ENCODE results near the gene MLNR. TPM values are rescaled to one million over a fixed set of nuclear protein-coding genes. Genes with fewer than 3 reads are reported as not detected.

MLNR gene
- total RNA-seq, 1 experiment from 2014 or later: not detected

DNA sequence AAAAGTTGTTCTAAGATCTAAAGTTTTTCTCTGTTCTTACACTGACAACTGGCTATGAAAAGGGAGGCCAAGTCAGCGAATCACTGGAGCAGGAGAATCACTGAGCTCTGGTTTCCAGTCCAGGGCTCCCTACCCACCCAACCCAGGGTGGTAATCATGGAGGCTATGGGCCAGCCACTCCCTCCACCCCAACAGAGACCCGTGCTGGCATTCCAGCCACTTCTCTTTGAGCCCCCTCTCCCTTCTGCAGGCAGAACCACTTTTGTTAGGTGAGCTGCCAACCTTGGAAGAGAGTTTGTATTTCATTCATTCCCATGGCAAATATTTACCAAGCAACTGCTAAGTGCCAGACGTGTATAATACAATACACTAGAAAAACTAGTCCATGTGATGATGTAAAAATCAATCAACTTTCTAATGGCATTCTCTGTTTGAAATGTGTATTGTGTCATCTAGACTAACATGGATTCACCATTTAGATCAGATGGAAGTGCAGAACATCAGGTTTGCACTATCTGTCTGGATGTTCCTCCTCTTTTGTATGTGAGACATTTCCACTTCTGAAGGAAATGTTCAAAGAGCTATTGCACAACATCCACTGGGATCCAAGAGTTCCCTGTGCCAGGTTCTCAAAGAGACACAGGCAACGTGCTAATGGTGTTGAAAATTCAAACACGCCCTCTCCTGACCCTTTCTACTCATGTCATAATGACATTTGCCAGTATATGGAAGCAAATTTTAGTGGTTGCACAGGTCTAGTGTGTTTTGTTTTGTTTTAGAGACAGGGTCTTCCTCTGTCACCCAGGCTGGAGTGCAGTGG, 5.3 kb downstream of the MLNR start:
- no peak for DNase-seq (ENCODE audit: extremely low read depth, low read depth)

DNA sequence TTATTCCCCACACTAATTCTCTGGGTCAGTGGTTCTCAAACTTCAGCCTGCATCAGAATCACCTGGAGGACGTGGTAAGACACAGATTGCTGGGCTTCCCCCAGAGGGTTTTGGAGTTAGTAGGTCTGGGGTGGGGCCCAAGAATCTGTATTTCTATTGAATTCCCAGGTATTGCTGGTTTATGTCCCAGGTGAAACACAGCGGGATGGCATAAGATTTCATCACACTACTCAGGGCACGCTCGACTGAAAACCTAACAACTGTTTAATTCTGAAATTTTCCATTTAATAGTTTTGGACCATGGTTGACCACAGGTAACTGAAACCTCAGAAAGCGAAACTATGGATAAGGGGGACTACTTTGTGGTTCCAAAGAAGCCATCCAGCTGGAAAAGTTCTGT, 6.5 kb downstream of the MLNR start:
- DNase-seq (ENCODE audit: extremely low read depth, low read depth): no peak

DNA sequence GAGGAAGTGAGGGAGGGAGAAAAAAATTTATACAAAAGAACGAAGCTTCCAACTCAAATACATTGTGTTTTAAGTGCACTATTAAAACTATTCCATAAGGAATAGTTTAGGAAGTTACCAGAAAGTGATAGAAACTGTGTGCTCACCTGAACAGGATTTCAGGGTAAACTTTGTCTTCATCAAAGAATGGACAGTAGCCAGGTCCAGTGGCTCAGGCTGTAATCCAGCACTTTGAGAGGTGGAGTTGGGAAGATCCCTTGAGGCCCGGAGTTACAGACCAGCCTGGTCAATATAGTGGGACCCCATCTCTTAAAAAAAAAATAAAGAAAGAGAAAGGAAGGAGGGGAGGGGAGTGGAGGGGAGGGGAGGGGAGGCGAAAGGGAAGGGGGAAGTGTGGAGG, 14.6 kb downstream of the MLNR start:
- DNase-seq (ENCODE audit: extremely low read depth, low read depth): no peak

DNA sequence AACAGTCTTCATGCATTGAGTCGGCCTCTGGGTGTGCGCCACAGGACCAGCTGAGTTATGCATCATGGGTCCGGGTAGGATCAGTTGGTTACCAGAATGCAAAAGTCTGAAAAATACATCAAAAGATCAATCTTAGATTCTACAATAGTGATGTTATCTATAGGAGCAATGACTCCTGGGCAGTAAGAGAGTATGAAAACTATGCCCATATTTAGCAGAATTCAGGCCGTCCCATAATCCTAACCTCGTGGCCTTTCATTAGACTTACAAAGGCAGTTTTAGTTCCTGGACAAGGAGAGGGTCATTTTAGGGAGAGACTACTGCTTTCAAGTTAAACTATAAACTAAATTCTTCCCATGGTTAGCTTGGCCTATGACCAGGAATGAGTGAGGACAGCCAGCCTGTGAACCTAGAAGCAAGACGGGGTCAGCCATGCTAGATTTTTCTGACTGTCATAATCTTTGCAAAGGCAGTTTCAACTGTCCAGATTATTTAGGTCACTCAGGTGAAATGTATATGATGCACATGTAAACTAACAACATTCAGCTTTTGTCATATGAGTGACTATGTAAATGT, 15.8 kb downstream of the MLNR start:
- no peak for DNase-seq (ENCODE audit: extremely low read depth, low read depth)

DNA sequence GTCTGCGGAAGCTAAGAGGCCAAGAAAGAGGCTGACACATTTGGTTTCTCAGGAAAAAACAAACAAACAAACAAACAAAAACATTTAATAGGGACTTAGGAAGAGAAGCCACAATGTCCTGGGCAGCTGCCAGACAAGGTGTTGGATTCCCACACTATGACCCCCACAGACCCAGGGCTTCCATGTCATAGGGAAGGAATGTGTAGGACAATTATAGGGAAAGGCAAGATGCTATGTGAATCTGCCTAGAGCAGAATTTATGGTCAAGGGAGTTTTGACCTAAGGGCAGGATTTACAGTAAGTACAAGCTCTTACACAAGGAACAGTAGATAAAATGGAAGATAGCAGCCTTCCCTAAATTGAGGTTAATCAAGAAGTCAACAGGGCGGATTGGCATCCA, 18.5 kb downstream of the MLNR start:
- no peak for DNase-seq (ENCODE audit: extremely low read depth, low read depth)

DNA sequence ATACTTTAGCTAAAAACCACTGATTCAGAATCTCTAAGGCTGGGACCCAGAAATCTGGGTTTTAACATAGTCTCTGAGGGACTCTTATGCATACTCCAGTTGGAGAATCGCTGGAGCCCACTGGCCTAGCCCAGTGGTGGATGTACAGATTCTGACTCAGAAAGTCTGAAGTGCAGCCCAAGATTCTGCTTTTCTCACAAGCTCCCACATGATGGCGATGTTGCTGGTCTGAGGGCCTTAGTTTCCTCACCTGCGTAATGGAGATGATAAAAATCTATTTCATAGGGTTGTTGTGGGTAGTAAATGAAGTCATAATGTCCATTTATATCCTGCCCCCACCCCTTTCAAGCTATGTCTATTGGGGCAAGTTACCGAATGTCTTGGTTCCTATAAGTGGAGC, 19.9 kb downstream of the MLNR start:
- DNase-seq (ENCODE audit: extremely low read depth, low read depth): no peak

DNA sequence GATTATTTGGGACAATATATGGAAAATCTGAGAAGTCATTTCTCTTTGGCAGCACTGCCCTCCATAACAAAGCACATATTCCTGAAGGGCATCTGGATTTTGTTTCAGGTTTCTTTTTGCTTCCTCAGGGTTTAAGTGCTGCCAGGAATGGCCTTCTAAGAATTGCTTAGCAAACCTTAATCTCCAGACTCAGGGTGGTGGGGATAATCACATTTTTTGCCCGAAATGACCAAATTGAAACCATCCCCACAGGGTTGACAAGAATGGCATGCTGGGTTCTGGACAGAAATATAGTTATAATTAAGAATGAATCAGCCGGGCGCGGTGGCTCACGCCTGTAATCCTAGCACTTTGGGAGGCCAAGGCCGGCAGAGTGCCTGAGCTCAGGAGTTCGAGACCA, 21.2 kb downstream of the MLNR start:
- no peak for DNase-seq (ENCODE audit: extremely low read depth, low read depth)

DNA sequence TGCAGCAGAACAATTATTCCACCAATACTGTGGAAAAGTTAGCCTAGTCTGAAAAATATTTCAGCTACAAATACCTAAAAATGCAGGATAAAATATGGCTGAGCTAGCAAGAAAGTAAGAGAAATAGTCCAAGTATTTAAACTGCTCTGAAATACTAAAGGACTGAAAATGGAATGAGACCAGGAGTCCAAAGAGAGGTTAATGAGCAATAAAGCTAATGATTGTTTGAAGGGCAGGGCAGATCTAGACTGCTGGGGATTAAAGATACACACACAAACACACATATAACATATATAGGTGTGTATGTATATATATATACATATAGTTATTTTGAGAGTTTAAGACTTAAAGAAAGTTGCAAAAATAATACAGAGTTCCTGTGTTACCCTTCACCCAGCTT, 25.0 kb downstream of the MLNR start:
- no peak for DNase-seq (ENCODE audit: extremely low read depth, low read depth)

DNA sequence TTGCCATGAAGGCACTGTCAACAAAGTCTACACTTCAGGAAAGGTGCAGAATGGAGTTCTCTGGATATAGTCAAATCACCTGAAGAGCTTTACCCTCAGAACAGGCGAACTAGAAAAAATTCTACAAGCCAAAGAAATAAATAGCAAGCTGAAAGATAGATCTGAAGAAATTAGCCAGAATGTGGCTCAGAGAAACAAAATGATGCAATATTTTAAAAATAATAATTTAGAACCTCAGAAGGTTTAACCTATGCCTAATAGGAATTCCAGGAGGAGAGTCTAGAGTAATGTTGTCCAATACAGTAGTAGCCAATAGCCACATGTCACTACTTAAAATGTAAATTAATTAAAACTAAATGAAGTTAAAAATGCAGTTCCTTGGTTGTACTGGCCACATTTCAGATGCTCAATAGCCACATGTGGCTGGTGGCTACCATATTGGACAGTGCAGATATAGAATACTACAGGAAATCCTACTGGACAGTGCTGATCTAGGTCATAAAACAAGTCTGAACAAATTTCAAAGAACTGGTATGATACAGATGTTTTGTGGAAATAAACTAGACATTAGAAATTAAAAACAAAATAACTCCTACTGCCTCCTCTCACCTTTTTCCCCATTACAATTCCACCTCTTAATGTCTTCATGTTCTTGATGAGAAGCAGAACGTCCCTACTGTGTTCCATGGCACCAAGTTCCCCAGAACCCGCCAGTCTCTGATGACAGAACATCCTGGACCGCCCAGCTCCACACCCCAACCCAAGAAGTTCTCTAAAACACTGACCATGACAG, 26.9 kb downstream of the MLNR start:
- no peak for DNase-seq (ENCODE audit: extremely low read depth, low read depth)

DNA sequence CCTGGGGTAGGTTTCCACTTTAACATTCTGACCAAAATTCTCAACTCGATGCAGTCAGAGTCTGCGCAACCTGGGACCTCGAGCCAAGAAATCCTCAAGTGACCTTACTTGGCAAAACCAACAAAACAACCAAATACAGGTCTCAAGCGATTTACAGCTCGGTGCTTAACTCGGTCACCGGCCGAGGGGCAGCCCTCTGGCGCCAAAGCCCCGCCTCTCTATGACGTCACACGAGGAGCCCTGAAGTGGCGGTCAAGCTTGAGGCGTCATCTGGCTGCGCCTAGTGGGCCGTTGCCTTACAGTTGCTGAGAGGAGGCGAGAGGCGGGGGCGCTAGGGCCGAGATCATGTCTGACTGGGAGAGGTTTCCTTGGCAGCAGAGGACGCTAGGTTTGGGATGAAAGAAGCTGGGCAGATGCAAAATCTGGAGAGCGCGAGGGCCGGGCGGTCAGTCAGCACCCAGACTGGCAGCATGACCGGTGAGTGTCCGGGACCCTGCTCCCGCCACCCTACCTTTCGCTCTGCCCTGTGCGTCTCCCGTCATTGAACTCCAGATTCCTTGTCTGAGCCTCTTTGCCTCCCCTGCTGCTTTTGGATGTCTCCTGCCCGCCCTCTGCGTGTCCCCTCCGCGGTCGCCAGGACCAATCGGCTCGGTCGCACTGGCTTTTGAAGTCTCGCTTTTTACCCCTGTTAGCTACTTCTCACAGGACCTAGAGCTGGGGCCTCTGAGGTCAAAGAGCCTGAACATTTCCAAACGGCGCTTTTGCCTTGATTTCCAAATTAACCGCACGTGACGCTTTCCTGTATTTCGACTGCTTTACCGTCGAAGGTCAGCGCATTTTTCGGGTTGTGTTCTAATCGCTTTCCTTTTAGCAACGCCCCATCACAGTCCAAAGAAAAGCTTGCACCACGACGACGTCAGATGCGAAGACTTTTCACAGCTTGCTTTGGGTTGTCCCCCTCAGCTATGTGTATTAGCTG, 27.8 kb downstream of the MLNR start, which contains the start of gene CDADC1:
Gene CDADC1, plus strand, starts transcription at position 283 of the 979 bp plus-strand sequence. Its CDS starts 113 bp downstream, at position 396.
- peak; percentile 91 for DNase-seq (ENCODE audit: extremely low read depth, low read depth)

DNA sequence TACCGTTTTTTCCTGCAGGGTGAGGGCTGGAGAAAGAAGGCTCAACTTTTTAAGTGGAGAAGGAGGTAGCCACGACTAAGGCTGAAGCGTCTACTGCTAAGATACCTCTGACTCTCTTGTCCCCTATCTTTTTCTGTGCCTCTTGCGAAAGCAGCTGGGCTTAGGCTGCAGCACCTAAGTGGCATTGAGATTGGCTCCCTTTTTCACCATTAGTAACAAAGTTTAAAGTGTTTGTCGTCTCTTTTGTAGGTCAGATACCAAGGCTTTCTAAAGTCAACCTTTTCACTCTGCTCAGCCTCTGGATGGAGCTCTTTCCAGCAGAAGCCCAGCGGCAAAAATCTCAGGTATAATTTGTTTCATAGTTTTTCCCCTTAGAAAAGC, 28.5 kb downstream of the MLNR start:
- no peak for DNase-seq (ENCODE audit: extremely low read depth, low read depth)

DNA sequence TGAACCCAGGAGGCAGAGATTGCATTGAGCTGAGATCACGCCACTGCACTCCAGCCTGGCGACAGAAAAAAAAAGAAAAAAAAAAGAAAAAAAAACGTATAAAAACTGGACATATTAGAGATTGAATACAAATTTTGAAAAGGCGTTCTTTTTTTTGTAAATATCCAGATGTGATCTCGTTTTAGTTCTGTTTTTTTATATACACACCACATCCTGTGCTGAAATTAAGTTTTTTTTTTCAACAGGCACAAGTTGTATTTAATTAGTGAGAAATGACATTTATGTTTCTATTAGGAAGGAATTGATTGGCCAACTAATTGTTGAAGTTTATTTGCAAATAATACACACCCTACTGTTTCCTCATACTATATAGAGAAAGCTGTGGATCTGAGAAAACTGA, 31.2 kb downstream of the MLNR start:
- DNase-seq (ENCODE audit: extremely low read depth, low read depth): no peak

DNA sequence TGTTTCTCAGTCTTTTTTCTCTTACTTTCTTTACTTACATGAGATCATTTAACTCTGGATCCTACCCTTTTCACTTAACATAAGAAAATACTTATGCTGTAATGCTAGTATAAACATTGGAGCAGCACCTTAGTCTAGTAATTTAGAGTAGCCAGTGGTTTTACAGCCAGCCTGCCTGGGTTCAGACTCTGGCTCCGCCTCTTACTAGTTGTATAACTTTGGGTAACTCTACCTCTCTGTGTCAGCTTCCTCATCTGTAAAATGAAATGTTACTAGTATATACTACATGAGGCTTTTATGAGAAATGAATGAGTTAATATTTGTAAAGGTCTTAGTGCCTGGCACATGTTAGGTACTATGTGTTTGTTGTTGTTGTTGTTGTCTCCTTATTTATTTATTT, 33.2 kb downstream of the MLNR start:
- no peak for DNase-seq (ENCODE audit: extremely low read depth, low read depth)

DNA sequence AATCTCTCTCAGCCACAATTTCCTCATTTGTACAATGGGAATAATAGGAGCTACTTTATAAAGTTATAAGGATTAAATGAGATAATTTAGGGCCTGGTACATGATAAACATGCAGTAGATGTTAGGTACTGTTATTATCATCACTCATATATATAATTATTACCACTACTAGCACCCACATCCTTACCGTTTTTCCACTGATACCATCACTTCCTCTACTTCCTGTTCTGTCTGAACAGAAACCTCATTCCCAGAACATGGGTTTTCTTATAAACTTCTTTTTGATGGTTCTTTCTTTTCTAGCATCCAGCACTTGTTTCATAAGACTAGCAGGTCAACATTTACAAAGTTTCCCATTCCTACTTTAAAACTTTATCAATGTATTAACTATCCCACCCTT, 33.9 kb downstream of the MLNR start:
- DNase-seq (ENCODE audit: extremely low read depth, low read depth): no peak

DNA sequence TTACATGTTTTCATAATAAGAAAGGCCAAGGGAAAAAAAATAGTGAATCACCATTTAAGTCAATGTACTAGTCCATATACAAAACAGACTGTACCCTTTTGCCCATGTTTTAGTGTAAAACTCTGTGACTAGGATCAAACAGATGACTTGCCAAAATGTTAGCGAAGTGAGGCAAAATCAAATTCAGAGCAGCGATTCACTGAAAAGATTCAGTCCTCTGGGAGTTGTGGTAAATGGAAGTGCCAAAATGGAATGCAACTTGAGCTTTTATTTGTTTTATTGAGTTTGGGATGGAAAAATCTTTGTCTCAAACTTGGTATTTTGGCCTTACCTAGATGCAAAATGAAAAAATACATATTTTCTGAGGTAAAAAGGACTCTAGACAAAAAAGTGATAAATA, 36.7 kb downstream of the MLNR start:
- DNase-seq (ENCODE audit: extremely low read depth, low read depth): no peak

DNA sequence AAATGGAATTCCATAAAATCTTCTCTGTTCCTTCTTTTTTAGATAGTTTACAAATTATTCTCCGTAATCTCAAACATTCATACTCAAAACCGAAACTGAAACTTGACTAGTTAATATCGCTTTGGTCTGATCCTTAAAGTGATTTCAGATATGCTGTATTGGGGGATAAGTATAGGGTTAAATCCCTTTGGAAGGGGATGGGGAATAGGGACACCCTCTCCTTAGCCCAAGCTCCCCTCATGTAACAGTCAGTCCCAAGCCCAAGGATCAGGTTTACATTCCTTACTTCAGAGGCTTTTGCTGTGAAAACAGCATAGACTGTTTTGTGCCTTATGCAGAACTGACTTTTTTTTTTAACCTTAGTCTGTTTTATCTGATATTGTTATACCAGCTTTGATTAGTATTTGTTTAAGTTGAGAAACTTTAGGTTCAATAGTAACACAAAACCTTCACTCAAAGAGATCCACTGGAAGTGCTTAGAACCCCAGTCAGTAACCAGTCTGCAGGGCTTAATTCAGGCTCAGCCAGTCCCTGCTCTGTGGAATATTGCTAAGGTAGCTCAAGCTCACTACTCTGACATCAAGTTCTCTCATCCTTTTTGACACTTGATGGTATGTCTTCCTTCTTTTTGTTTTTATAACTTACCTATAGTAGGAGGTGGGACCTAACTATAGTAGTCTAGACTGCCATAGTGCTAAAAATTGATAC, 38.1 kb downstream of the MLNR start:
- DNase-seq (ENCODE audit: extremely low read depth, low read depth): no peak

DNA sequence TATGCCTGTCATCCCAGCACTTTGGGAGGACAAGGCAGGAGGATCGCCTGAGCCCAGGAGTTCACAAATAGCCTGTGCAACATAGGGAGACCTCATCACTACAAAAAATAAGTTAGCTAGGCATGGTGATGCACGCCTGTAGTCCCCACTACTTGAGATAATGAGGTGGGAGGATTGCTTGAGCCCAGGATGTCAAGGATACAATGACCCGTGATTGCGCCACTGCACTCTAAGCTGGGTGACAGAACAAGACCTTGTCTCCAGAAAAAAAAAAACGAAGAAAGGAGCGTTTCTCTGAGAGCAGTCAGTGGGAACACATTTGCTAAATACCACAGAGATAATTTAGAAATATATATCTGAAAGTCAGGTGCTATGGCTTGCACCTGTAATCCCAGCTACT, 39.4 kb downstream of the MLNR start:
- DNase-seq (ENCODE audit: extremely low read depth, low read depth): no peak

DNA sequence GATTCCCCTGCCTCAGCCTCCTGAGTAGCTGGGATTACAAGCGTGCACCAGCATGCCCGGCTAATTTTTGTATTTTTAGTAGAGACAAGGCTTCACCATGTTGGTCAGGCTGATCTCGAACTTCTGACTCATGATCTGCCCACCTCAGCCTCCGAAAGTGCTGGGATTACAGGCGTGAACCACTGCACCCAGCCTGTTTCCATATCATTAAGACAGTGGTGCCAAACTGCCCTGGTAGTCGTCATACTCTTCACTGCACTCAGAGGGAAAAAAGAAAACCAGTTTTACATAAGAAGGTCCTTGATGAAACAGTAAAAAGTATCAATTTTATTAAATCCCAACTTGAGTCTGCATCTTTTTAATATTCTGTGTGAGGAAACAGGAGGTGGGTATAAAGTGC, 42.5 kb downstream of the MLNR start:
- no peak for DNase-seq (ENCODE audit: extremely low read depth, low read depth)

DNA sequence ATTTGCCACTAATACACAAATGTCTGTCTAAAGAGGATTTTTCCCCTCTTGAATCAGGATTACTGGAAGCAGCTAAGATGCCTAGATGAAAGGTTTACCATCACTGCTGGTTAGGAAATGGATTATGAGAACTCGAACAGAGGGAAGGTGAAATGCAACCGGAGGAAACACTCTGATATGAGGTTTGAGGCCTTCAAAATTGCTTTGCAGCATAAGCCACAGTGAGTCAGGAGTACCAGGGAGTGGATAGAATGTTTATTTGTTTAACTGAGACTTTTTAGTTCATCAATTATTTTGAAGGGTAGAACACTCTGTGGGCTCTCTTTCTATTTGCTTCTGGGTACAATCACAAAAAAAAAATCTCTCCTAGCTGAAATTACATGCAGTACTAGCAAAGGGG, 45.7 kb downstream of the MLNR start:
- no peak for DNase-seq (ENCODE audit: extremely low read depth, low read depth)

DNA sequence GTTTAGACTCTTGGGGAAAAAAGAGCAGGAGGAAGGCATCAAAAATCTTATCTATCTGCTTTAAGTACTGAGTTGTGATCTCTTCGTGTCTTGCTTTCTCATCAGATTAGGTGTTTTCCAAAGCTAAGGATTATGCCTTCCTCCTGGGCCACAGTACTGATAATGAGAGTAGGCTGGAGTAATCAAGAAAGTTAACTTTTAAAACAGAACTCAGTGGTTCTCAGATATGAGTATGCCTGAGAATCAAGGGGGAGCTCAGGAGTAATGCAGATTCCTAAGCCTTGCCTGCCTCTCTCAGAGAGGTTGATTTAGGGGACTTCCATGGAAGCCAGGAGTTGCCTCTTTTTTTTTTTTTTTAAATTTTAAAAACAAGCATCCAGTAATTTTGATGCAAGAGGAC, 51.1 kb downstream of the MLNR start:
- no peak for DNase-seq (ENCODE audit: extremely low read depth, low read depth)

Measured in NCI-H460 (cell line).